Osteocyte (in vitro differentiated cells): ENCODE results near the gene RALGAPB. TPM values are rescaled to one million over a fixed set of nuclear protein-coding genes. Genes with fewer than 3 reads are reported as not detected.

Source experiments
- DNase-seq: peaks from one replicate; pipeline ENCODE4 v3.0.0; 2021; ENCODE audit warnings: mixed read lengths; ENCODE audit not compliant: unreplicated experiment; ENCODE audit errors: extremely low spot score
- H3K27ac Mint-ChIP-seq: one replicate; pipeline ENCODE4 v1.8.0; 2021; ENCODE audit warnings: mild to moderate bottlenecking, mixed read lengths; ENCODE audit not compliant: unreplicated experiment
- H3K27me3 Mint-ChIP-seq: one replicate; pipeline ENCODE4 v1.8.0; 2021; ENCODE audit warnings: mixed read lengths; ENCODE audit not compliant: unreplicated experiment
- H3K36me3 Mint-ChIP-seq: one replicate; pipeline ENCODE4 v1.8.0; 2021; ENCODE audit warnings: mixed read lengths; ENCODE audit not compliant: unreplicated experiment
- H3K4me1 Mint-ChIP-seq: one replicate; pipeline ENCODE4 v1.8.0; 2021; ENCODE audit warnings: mixed read lengths; ENCODE audit not compliant: unreplicated experiment
- H3K4me3 Mint-ChIP-seq: one replicate; pipeline ENCODE4 v1.8.0; 2021; ENCODE audit warnings: mild to moderate bottlenecking, moderate library complexity, mixed read lengths; ENCODE audit not compliant: unreplicated experiment
- H3K9me3 Mint-ChIP-seq: one replicate; pipeline ENCODE4 v1.8.0; 2021; ENCODE audit warnings: mixed read lengths; ENCODE audit not compliant: unreplicated experiment
- microRNA-seq: library from miRNA; unstranded; fragments of <30 nt; microRNA quantifications from one replicate; pipeline ENCODE4 v1.1.0, GENCODE V29; 2020; ENCODE audit not compliant: unreplicated experiment
- total RNA-seq: library from RNA; stranded (reverse); gene quantifications from 2 replicates; pipeline ENCODE4 v1.2.1, GENCODE V29; 2021
- TF ChIP-seq, protein P1 (sequence below): fragments of 200-600 bp; sonication (generic); IDR thresholded peaks from 2 replicates; pipeline ENCODE4 v1.5.0; 2021; ENCODE audit warnings: antibody characterized with exemption, mild to moderate bottlenecking, moderate library complexity

The RALGAPB gene
- total RNA-seq, 1 donor from 2014 or later = 36.8 TPM

DNA sequence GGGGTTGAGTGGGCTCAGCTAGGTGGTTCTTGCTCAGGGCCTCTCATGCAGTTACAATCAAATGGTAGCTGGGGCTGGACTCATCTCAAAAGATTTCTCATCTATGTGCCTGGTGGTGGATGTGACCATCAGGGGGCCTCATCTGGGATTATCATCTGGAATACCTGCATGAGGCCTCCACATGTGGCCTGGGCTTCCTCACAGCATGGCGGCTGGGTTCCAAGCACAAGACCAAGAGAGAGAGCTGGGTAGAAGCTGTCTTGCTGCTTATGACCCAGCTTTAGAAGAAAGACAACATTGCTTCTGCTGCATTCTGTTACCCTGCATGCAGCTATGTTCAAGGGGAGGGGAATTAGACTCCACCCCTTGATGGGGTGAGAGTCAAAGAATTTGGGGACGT lies 151.4 kb downstream of the RALGAPB start:
- H3K36me3 Mint-ChIP-seq = no peaks in the 10 kb centered on the region
- TF ChIP-seq, protein P1, sequence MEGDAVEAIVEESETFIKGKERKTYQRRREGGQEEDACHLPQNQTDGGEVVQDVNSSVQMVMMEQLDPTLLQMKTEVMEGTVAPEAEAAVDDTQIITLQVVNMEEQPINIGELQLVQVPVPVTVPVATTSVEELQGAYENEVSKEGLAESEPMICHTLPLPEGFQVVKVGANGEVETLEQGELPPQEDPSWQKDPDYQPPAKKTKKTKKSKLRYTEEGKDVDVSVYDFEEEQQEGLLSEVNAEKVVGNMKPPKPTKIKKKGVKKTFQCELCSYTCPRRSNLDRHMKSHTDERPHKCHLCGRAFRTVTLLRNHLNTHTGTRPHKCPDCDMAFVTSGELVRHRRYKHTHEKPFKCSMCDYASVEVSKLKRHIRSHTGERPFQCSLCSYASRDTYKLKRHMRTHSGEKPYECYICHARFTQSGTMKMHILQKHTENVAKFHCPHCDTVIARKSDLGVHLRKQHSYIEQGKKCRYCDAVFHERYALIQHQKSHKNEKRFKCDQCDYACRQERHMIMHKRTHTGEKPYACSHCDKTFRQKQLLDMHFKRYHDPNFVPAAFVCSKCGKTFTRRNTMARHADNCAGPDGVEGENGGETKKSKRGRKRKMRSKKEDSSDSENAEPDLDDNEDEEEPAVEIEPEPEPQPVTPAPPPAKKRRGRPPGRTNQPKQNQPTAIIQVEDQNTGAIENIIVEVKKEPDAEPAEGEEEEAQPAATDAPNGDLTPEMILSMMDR = no peak
- no peak overlapping the region for H3K4me3 Mint-ChIP-seq
- DNase-seq = no peak
- H3K27ac Mint-ChIP-seq = no peak overlapping the region
- peaks cover 28% of the 10 kb centered on the region for H3K27me3 Mint-ChIP-seq
- H3K9me3 Mint-ChIP-seq = no peaks in the 10 kb centered on the region
- no peaks in the 10 kb centered on the region for H3K4me1 Mint-ChIP-seq

DNA sequence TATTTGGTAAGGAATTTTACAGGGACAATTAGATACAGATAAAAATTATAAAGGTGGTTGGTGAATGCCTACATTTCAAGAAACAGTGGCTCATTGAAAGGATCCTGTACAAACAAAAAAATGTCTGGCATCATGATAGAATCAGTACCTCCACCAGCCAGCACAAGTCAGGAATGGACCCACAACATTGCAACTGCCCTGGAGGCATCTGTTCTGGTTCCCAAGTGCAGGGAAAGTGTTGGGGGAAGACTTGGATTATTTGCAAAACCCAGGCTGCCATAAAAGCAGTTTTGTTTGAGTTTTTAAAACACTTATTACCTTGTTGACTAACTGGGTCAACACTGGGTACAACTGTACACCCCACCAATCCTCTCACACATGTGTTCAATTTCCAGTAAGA lies 153.3 kb downstream of the RALGAPB start:
- Mint-ChIP-seq H3K27ac (no peak overlapping the region), H3K9me3 (no peaks in the 10 kb centered on the region), H3K4me1 (no peaks in the 10 kb centered on the region), H3K27me3 (peaks cover 28% of the 10 kb centered on the region), H3K4me3 (no peak overlapping the region), H3K36me3 (no peaks in the 10 kb centered on the region)
- no peak for DNase-seq
- TF ChIP-seq, protein P1 = no peak

DNA sequence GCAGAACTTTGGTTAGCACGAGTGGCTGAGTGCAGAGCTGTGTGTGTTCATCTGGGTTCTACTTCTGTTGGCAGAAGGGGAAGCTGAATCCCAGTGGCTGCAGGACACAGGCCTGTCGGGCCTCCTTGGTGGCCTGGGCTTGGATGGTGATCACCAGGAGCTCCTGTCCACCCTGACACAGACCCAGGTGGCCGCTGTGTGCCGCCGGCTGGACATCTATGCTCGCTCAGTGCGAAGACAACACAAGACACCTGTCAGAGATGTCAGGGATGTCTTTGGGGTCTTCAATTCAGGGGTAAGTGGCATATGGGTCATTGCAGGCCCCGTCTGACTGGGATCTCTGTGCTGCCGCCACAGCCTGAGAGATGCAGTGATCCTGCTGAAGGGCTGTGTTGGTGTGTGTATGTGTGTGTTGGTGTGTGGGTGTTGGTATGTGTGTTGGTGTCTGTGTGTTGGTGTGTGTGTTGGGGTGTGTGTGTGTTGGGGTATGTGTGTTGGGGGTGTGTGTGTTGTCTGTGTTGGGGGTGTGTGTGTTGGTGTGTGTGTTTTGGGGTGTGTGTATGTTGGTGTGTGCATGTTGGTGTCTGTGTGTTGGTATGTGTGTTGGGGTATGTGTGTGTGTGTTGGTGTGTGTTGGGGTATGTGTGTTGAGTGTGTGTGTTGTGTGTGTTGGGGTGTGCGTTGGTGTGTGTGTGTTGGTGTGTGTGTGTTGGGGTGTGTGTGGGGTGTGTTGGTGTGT lies 154.4 kb downstream of the RALGAPB start:
- TF ChIP-seq, protein P1 = no peak
- DNase-seq = no peak
- no peaks in the 10 kb centered on the region for H3K9me3 Mint-ChIP-seq
- H3K27me3 Mint-ChIP-seq = peaks cover 18% of the 10 kb centered on the region
- H3K36me3 Mint-ChIP-seq = no peaks in the 10 kb centered on the region
- H3K27ac Mint-ChIP-seq = no peak overlapping the region
- H3K4me1 Mint-ChIP-seq = peaks cover 2% of the 10 kb centered on the region
- H3K4me3 Mint-ChIP-seq = no peak overlapping the region

Small RNA genes lying within 50 kb of the gene (microRNA-seq; reads per million reads assigned to microRNA genes)
- not detected for gene MIR548O2

Other genes with a start within 250 kb of the RALGAPB start
- gene KIAA1755, start 212.1 kb upstream of the RALGAPB start, total RNA-seq = 50.2 and 60.6 TPM in 2 replicates
- gene BPI, start 168.7 kb upstream of the RALGAPB start, total RNA-seq = 7.7 and 8.5 TPM in 2 replicates
- not detected in 2 replicates for gene LBP, start 126.4 kb upstream of the RALGAPB start, total RNA-seq
- gene SNHG17, start 37.5 kb upstream of the RALGAPB start, total RNA-seq = 29.6 and 30.9 TPM in 2 replicates
- not detected in 2 replicates for gene ADIG, start 108.4 kb downstream of the RALGAPB start, total RNA-seq
- not detected in 2 replicates for gene ARHGAP40, start 129.0 kb downstream of the RALGAPB start, total RNA-seq